Activated B cell treated with CpG ODN at 0.5 μM for 24 hours (primary cell): ENCODE results near the gene ETF1. TPM values are rescaled to one million over a fixed set of nuclear protein-coding genes. Genes with fewer than 3 reads are reported as not detected.
A peak's percentile ranks its signal among the peaks of the same experiment; 100 is the strongest.

ENCODE experiments used
- ATAC-seq: fragments of 200-7000 bp; cut with Tn5 transposase; one replicate; pipeline ENCODE4 v1.10.0; 2021; ENCODE audit warnings: low read depth, mild to moderate bottlenecking, moderate library complexity
- CTCF ChIA-PET: fragments of 350-600 bp; sonication (Branson Sonifier 250); formaldehyde crosslinking; loops from one replicate; lab custom pipeline; 2021; ENCODE audit warnings: antibody characterized with exemption; lab: Charles Lee
- POLR2A ChIA-PET: fragments of 350-600 bp; sonication (Branson Sonifier 250); formaldehyde crosslinking; loops from one replicate; lab custom pipeline; 2021; ENCODE audit warnings: antibody characterized with exemption; lab: Charles Lee
- DNase-seq: peaks from one replicate; pipeline ENCODE4 v3.0.0; 2022
- H3K27ac Mint-ChIP-seq: one replicate; pipeline ENCODE4 v1.8.0; 2020; ENCODE audit warnings: mixed read lengths
- H3K27me3 Mint-ChIP-seq: one replicate; pipeline ENCODE4 v1.8.0; 2021; ENCODE audit warnings: mixed read lengths
- H3K36me3 Mint-ChIP-seq: one replicate; pipeline ENCODE4 v1.8.0; 2021; ENCODE audit warnings: low read depth, mixed read lengths
- H3K4me1 Mint-ChIP-seq: one replicate; pipeline ENCODE4 v1.8.0; 2021; ENCODE audit warnings: mixed read lengths
- H3K4me3 Mint-ChIP-seq: one replicate; pipeline ENCODE4 v1.8.0; 2020; ENCODE audit warnings: mild to moderate bottlenecking, mixed read lengths
- H3K9me3 Mint-ChIP-seq: one replicate; pipeline ENCODE4 v1.8.0; 2020; ENCODE audit warnings: mixed read lengths
- CTCF ChIP-seq: fragments of 200-600 bp; IDR thresholded peaks from one replicate; pipeline ENCODE4 v1.8.0; 2022; ENCODE audit warnings: antibody characterized with exemption, mild to moderate bottlenecking
- intact Hi-C: fragments of 100-400 bp; cut with micrococcal nuclease; formaldehyde crosslinking; loops from one replicate; pipeline ENCODE4 v1.15.1; 2024
- total RNA-seq: library from RNA; stranded (reverse); gene quantifications from 2 replicates; pipeline ENCODE4 v1.2.3, GENCODE V29; 2022

ETF1 gene
- total RNA-seq, 1 donor from 2014 or later: 99.6 TPM

- Mint-ChIP-seq H3K4me3 (no peak overlapping the region), H3K36me3 (no peaks in the 10 kb centered on the region), H3K27me3 (peaks cover 8% of the 10 kb centered on the region), H3K9me3 (no peaks in the 10 kb centered on the region), H3K4me1 (peaks cover 4% of the 10 kb centered on the region), H3K27ac (no peak overlapping the region)
- CTCF ChIA-PET: no interaction called here
- ATAC-seq (no peak), DNase-seq (no peak)
- intact Hi-C loops: no loop called here
- POLR2A ChIA-PET: no interaction called here
- no peak for TF ChIP-seq CTCF
Observed at GRCh38 chr5:138582959-138583358, 39.9 kb upstream of the ETF1 start.

GRCh38 chr5:138580777-138581176, 37.7 kb upstream of the ETF1 start:
- Mint-ChIP-seq H3K27me3 (peaks cover 3% of the 10 kb centered on the region), H3K4me3 (no peak overlapping the region), H3K4me1 (peaks cover 7% of the 10 kb centered on the region), H3K9me3 (no peaks in the 10 kb centered on the region), H3K27ac (no peak overlapping the region), H3K36me3 (peaks cover 1% of the 10 kb centered on the region)
- CTCF ChIA-PET: no interaction called here
- POLR2A ChIA-PET: no interaction called here
- DNase-seq (no peak), ATAC-seq (no peak)
- no peak for TF ChIP-seq CTCF
- intact Hi-C loops: no loop called here

- no peak for DNase-seq
Observed at GRCh38 chr5:138580001-138580400, 37.0 kb upstream of the ETF1 start.

GRCh38 chr5:138579517-138579863, 36.5 kb upstream of the ETF1 start:
- DNase-seq (no peak), ATAC-seq (no peak)
- no peaks in the 10 kb centered on the region for H3K9me3 Mint-ChIP-seq
- H3K27ac Mint-ChIP-seq: no peak overlapping the region
- H3K4me1 Mint-ChIP-seq: peaks cover 16% of the 10 kb centered on the region
- peaks cover 10% of the 10 kb centered on the region for H3K36me3 Mint-ChIP-seq
- no peak for TF ChIP-seq CTCF
- intact Hi-C loops: loop anchor here (1.0 to 10.0 kb wide), 3 partner anchors 683 to 1595 kb away; partner anchors contain the start of gene CYSTM1
- POLR2A ChIA-PET: interaction anchor here (0.6 to 1.0 kb wide), 6 partner anchors 36 to 714 kb away, joined by 3 to 7 read pairs (median 5); partner anchors contain the start of genes ETF1 and MATR3
- CTCF ChIA-PET: interaction anchor here (0.6 to 1.2 kb wide), 10 partner anchors 15 to 689 kb away, joined by 3 to 7 read pairs (median 4); partner anchors contain the start of gene ETF1
- H3K4me3 Mint-ChIP-seq: no peak overlapping the region
- no peaks in the 10 kb centered on the region for H3K27me3 Mint-ChIP-seq

More at GRCh38 chr5:138580001-138580400, 37.0 kb upstream of the ETF1 start:
- ChIA-PET POLR2A (interaction anchor here (0.6 kb wide), 1 partner anchor 594 kb away, joined by 4 read pairs; no protein-coding TSS in a partner anchor), CTCF (interaction anchor here (0.8 to 1.2 kb wide), 6 partner anchors 14 to 682 kb away, joined by 3 to 7 read pairs (median 4); partner anchors contain the start of gene ETF1)
- no peak for ATAC-seq
- TF ChIP-seq CTCF: no peak
- Mint-ChIP-seq H3K4me1 (peaks cover 12% of the 10 kb centered on the region), H3K36me3 (peaks cover 5% of the 10 kb centered on the region), H3K4me3 (no peak overlapping the region), H3K27ac (no peak overlapping the region), H3K27me3 (peaks cover 3% of the 10 kb centered on the region), H3K9me3 (no peaks in the 10 kb centered on the region)
- intact Hi-C loops: no loop called here

GRCh38 chr5:138577452-138577851, 34.4 kb upstream of the ETF1 start:
- Mint-ChIP-seq H3K4me1 (peaks cover 24% of the 10 kb centered on the region), H3K36me3 (peaks cover 25% of the 10 kb centered on the region), H3K27ac (no peak overlapping the region), H3K9me3 (no peaks in the 10 kb centered on the region), H3K4me3 (peak overlapping the region; percentile 35), H3K27me3 (no peaks in the 10 kb centered on the region)
- ATAC-seq: no peak
- CTCF ChIA-PET: interaction anchor here (0.5 kb wide), 1 partner anchor 120 kb away, joined by 3 read pairs; no protein-coding TSS in a partner anchor
- DNase-seq: no peak
- intact Hi-C loops: loop anchor here (10.0 kb wide), 2 partner anchors 1527 to 1597 kb away; partner anchors contain the start of gene CYSTM1
- POLR2A ChIA-PET: interaction anchor here (0.6 to 0.7 kb wide), 3 partner anchors 34 to 948 kb away, joined by 3 read pairs; partner anchors contain the start of gene ETF1
- no peak for TF ChIP-seq CTCF
